Calu3 (cell line): ENCODE measurements around the gene CDC42EP1. TPM values are rescaled to one million over a fixed set of nuclear protein-coding genes. Genes with fewer than 3 reads are reported as not detected.

Experiments used
- BruUV-seq: library from RNA; stranded (reverse); fragments of 400-500 nt; replicated peaks from 2 replicates; lab custom pipeline; 2021; lab: Mats Ljungman, UMichigan
- CTCF ChIA-PET: fragments of 300-600 bp; sonication (Branson Sonifier 250); formaldehyde crosslinking; loops from one replicate; lab custom pipeline; 2022; ENCODE audit warnings: antibody characterized with exemption; lab: Charles Lee
- DNase-seq: peaks from one replicate; pipeline ENCODE4 v3.0.0; 2022
- H3K27ac Mint-ChIP-seq: one replicate; pipeline ENCODE4 v1.8.0; 2022; ENCODE audit warnings: mixed read lengths; ENCODE audit not compliant: unreplicated experiment
- H3K27me3 Mint-ChIP-seq: one replicate; pipeline ENCODE4 v1.8.0; 2022; ENCODE audit warnings: mixed read lengths; ENCODE audit not compliant: unreplicated experiment
- H3K36me3 Mint-ChIP-seq: one replicate; pipeline ENCODE4 v1.8.0; 2022; ENCODE audit warnings: mild to moderate bottlenecking, moderate library complexity, mixed read lengths; ENCODE audit not compliant: insufficient read depth, unreplicated experiment
- H3K4me1 Mint-ChIP-seq: one replicate; pipeline ENCODE4 v1.8.0; 2022; ENCODE audit warnings: mild to moderate bottlenecking, low read depth, mixed read lengths; ENCODE audit not compliant: unreplicated experiment
- H3K4me3 Mint-ChIP-seq: one replicate; pipeline ENCODE4 v1.8.0; 2022; ENCODE audit warnings: mild to moderate bottlenecking, low read depth, moderate library complexity, mixed read lengths; ENCODE audit not compliant: unreplicated experiment
- H3K9me3 Mint-ChIP-seq: one replicate; pipeline ENCODE4 v1.8.0; 2022; ENCODE audit warnings: low read depth, mixed read lengths; ENCODE audit not compliant: unreplicated experiment
- intact Hi-C: fragments of 100-400 bp; cut with micrococcal nuclease; formaldehyde crosslinking; loops from one replicate; pipeline ENCODE4 v1.10.0; 2022; ENCODE audit not compliant: unreplicated experiment
- total RNA-seq: library from RNA; stranded (reverse); gene quantifications from 2 replicates; pipeline ENCODE4 v1.2.3, GENCODE V29; 2022
- TF ChIP-seq, protein P1 (sequence below): fragments of 200-600 bp; IDR thresholded peaks from one replicate; pipeline ENCODE4 v1.8.0; 2022; ENCODE audit warnings: antibody characterized with exemption; ENCODE audit not compliant: unreplicated experiment

Gene CDC42EP1
- total RNA-seq, 1 experiment from 2014 or later: 162 TPM

DNA sequence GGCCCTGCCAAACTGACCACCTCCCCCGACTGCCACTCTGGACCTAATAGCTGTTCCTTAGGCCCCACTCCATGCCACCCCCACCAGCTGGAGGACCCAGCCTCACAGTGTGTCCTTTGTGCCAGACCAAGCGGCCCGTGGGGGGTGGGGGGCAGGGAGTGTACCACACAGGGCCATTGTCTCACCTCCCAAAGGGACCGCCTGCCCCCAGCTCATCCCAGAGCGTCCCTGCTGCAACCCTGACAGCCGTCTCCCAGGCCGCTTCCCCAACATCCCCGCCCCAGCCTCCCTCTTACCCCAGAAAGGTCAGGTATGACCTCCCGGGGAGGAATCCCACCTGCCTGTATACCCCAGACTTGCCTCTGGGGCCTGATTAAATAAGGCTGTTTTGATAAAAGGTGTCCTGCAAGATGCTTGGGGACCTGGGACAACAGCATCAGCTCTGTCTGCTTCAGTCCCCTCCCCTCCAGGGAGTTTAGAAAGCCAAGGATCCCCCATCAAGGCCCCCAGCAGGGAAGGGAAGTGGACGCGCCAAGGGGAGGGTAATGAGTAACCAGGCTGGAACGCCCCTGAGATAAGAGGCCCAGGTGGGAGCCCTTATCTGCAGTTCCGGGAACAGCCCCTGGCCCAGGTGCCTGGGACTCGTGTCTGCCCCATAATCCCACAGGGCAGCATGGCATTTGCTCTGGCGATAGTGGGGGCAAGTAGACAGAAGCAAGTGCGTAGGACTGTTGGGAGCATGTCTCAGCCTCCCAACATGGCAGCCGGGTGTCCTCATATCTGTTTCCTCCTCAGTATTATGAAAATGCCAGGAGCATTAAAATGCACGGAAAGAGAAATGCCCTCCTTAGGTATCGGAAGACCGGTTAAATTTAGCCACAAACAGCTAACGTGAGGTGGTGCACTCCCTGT lies 9.0 kb downstream of the CDC42EP1 start:
- H3K4me3 Mint-ChIP-seq: peak overlapping the region; percentile 56
- H3K27ac Mint-ChIP-seq: peak overlapping the region; percentile 99
- no peaks in the 10 kb centered on the region for H3K9me3 Mint-ChIP-seq
- DNase-seq: peak; percentile 94
- H3K27me3 Mint-ChIP-seq: no peaks in the 10 kb centered on the region
- intact Hi-C loops: loop anchor here (2.0 kb wide), 1 partner anchor 24 kb away; no protein-coding TSS in a partner anchor
- no TSS peak for BruUV-seq
- H3K4me1 Mint-ChIP-seq: peaks cover 77% of the 10 kb centered on the region
- CTCF ChIA-PET: interaction anchor here (0.7 to 5.7 kb wide), 15 partner anchors 7 to 67 kb away, joined by 3 to 51 read pairs (median 6); partner anchors contain the start of gene GGA1
- TF ChIP-seq, protein P1, sequence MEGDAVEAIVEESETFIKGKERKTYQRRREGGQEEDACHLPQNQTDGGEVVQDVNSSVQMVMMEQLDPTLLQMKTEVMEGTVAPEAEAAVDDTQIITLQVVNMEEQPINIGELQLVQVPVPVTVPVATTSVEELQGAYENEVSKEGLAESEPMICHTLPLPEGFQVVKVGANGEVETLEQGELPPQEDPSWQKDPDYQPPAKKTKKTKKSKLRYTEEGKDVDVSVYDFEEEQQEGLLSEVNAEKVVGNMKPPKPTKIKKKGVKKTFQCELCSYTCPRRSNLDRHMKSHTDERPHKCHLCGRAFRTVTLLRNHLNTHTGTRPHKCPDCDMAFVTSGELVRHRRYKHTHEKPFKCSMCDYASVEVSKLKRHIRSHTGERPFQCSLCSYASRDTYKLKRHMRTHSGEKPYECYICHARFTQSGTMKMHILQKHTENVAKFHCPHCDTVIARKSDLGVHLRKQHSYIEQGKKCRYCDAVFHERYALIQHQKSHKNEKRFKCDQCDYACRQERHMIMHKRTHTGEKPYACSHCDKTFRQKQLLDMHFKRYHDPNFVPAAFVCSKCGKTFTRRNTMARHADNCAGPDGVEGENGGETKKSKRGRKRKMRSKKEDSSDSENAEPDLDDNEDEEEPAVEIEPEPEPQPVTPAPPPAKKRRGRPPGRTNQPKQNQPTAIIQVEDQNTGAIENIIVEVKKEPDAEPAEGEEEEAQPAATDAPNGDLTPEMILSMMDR: no peak
- H3K36me3 Mint-ChIP-seq: peaks cover 94% of the 10 kb centered on the region

DNA sequence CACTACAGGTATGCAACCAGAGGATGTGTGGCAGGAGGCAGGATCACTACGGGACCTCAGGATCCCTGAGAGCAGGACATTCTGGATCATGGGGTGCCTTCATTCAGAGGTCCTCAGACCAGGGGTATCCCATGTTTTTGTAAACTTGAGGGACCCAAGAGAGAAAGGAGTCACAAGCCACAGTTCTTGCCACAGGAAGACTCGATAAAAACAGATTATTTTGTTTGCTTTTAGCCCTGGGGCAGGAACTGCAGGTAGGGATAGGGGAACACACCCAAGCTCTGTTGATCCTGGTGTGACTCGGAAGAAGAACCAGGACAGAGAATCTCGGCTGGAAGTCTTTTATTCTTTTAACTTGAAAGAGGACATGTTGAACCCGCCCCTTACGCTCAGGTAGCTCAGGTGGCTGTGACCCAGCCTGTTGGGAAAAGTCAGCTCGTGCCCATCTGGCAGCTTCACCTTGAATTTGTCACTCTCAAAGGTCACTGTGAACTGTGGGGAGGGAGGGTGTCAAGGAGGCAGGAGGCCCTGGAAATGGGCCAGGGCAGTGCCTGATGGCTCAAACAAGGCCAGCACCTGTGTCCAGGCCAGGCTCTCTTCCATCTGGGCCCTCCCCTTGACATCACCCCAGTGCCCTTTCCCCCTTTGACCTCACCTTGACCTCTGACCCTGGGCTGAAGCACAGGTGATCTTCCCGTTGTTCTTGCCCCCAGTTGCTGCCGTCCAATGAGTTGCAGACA lies 9.8 kb downstream of the CDC42EP1 start:
- BruUV-seq: no TSS peak
- Mint-ChIP-seq H3K36me3 (peaks cover 89% of the 10 kb centered on the region), H3K27ac (peak overlapping the region; percentile 99), H3K4me3 (peak overlapping the region; percentile 56), H3K4me1 (peaks cover 69% of the 10 kb centered on the region), H3K27me3 (no peaks in the 10 kb centered on the region), H3K9me3 (no peaks in the 10 kb centered on the region)
- peak; percentile 48 for DNase-seq
- TF ChIP-seq, protein P1: no peak
- CTCF ChIA-PET: interaction anchor here (1.0 to 5.7 kb wide), 11 partner anchors 8 to 68 kb away, joined by 3 to 51 read pairs (median 6); partner anchors contain the start of gene GGA1
- intact Hi-C loops: loop anchor here (2.0 kb wide), 1 partner anchor 23 kb away; no protein-coding TSS in a partner anchor

DNA sequence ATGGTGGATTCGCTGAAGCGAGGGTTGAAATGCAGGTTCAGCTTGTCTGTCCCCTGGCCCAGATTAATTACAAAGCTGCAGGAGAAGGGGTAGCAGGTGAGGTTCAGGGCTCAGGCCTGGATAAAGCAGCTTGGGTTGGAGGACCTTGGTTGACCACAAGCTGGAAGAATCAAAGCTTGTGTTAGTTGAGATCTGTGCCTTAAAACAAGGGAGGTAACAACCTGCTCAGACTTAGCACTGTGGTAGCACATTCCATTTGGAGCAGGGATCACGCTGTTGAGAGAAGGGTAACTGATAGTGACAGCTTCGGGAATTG lies 10.3 kb downstream of the CDC42EP1 start:
- TF ChIP-seq, protein P1: no peak
- no peaks in the 10 kb centered on the region for H3K27me3 Mint-ChIP-seq
- H3K4me3 Mint-ChIP-seq: peak overlapping the region; percentile 56
- H3K9me3 Mint-ChIP-seq: no peaks in the 10 kb centered on the region
- peaks cover 64% of the 10 kb centered on the region for H3K4me1 Mint-ChIP-seq
- no TSS peak for BruUV-seq
- CTCF ChIA-PET: interaction anchor here (1.5 to 5.7 kb wide), 6 partner anchors 9 to 31 kb away, joined by 4 to 51 read pairs (median 16); no protein-coding TSS in a partner anchor
- peaks cover 88% of the 10 kb centered on the region for H3K36me3 Mint-ChIP-seq
- intact Hi-C loops: no loop called here
- H3K27ac Mint-ChIP-seq: peak overlapping the region; percentile 99
- DNase-seq: no peak

- CTCF ChIA-PET: interaction anchor here (1.6 to 5.7 kb wide), 4 partner anchors 10 to 32 kb away, joined by 4 to 27 read pairs (median 16); no protein-coding TSS in a partner anchor
- Mint-ChIP-seq H3K4me1 (peaks cover 56% of the 10 kb centered on the region), H3K36me3 (peaks cover 84% of the 10 kb centered on the region), H3K4me3 (peak overlapping the region; percentile 6), H3K27me3 (no peaks in the 10 kb centered on the region), H3K27ac (peak overlapping the region; percentile 99), H3K9me3 (no peaks in the 10 kb centered on the region)
- TF ChIP-seq, protein P1: peak; percentile 34
- intact Hi-C loops: no loop called here
- peak; percentile 77 for DNase-seq
- no TSS peak for BruUV-seq
Measured at GRCh38 chr22:37571258-37571991, 11.1 kb downstream of the CDC42EP1 start.
